GM18526 (cell line): ENCODE data around the gene PUSL1.

Experiments used
- POLR2A ChIP-seq: IDR thresholded peaks from 3 replicates; pipeline ENCODE4 v1.6.1; 2011; ENCODE audit not compliant: insufficient read length; ENCODE audit errors: extremely low read depth

Gene PUSL1

GRCh38 chr1:1307923-1308755 lies at the start of gene PUSL1, which contains the start of gene ACAP3:
Gene PUSL1, plus strand, starts transcription at chr1:1308597. Its CDS starts 47 bp downstream, at chr1:1308644.
Gene ACAP3, minus strand, starts transcription at chr1:1307930. Its CDS starts 115 bp downstream, at chr1:1307815.
- peak; percentile 2 for TF ChIP-seq POLR2A

- no peak for TF ChIP-seq POLR2A
These were observed 49.3 kb upstream of the PUSL1 start for GRCh38 chr1:1259119-1259488.

- TF ChIP-seq POLR2A: no peak
These were observed 48.9 kb upstream of the PUSL1 start for GRCh38 chr1:1259540-1259939.

GRCh38 chr1:1259951-1260600 lies 48.3 kb upstream of the PUSL1 start:
- no peak for TF ChIP-seq POLR2A

GRCh38 chr1:1260843-1261560 lies 47.4 kb upstream of the PUSL1 start:
- no peak for TF ChIP-seq POLR2A

GRCh38 chr1:1262071-1262470 lies 46.3 kb upstream of the PUSL1 start:
- no peak for TF ChIP-seq POLR2A

- no peak for TF ChIP-seq POLR2A
These were observed 45.6 kb upstream of the PUSL1 start for GRCh38 chr1:1262758-1263157.

GRCh38 chr1:1264026-1264425 lies 44.4 kb upstream of the PUSL1 start:
- no peak for TF ChIP-seq POLR2A

GRCh38 chr1:1264868-1265272 lies 43.5 kb upstream of the PUSL1 start:
- no peak for TF ChIP-seq POLR2A

- no peak for TF ChIP-seq POLR2A
These were observed 40.7 kb upstream of the PUSL1 start for GRCh38 chr1:1267488-1268283.

GRCh38 chr1:1268284-1268682 lies 40.1 kb upstream of the PUSL1 start:
- no peak for TF ChIP-seq POLR2A

GRCh38 chr1:1270813-1271212 lies 37.6 kb upstream of the PUSL1 start:
- no peak for TF ChIP-seq POLR2A

- TF ChIP-seq POLR2A: no peak
These were observed 35.8 kb upstream of the PUSL1 start for GRCh38 chr1:1272341-1273208.

GRCh38 chr1:1273209-1273511 lies 35.2 kb upstream of the PUSL1 start:
- no peak for TF ChIP-seq POLR2A
